HG03025 (cell line): ENCODE results near the gene HPS4.
"Not testable (repeated sequence)": the region's sequence is repeated elsewhere in the genome, so short reads cannot be mapped to it uniquely, and the experiment has no call there.

ENCODE experiments used
- ATAC-seq: cut with Tn5 transposase; IDR thresholded peaks from one replicate; pipeline ENCODE4 v1.9.1; 2021; ENCODE audit warnings: mild to moderate bottlenecking, moderate library complexity; ENCODE audit not compliant: unreplicated experiment, low FRiP score

Gene HPS4

GRCh38 chr22:26445577-26446275 is 37.9 kb downstream of the HPS4 start:
- ATAC-seq, result no peak

GRCh38 chr22:26444777-26445176 is 38.8 kb downstream of the HPS4 start:
- no peak for ATAC-seq

GRCh38 chr22:26443901-26444690 is 39.5 kb downstream of the HPS4 start:
- no peak for ATAC-seq

GRCh38 chr22:26442086-26442756 is 41.4 kb downstream of the HPS4 start:
- ATAC-seq, result no peak

- no peak for ATAC-seq
Observed at GRCh38 chr22:26439559-26439958, 44.0 kb downstream of the HPS4 start.

GRCh38 chr22:26438776-26439175 is 44.8 kb downstream of the HPS4 start:
- not testable (repeated sequence) for ATAC-seq

GRCh38 chr22:26437694-26438392 is 45.7 kb downstream of the HPS4 start:
- ATAC-seq, result no peak

- ATAC-seq, result no peak
Observed at GRCh38 chr22:26436903-26437515, 46.6 kb downstream of the HPS4 start.

- ATAC-seq, result no peak
Observed at GRCh38 chr22:26435327-26436093, 48.1 kb downstream of the HPS4 start.

- ATAC-seq, result no peak
Observed at GRCh38 chr22:26433805-26434204, 49.8 kb downstream of the HPS4 start.

GRCh38 chr22:26432619-26433311 is 50.8 kb downstream of the HPS4 start:
- ATAC-seq, result no peak

GRCh38 chr22:26431261-26431995 is 52.2 kb downstream of the HPS4 start:
- no peak for ATAC-seq

- ATAC-seq, result no peak
Observed at GRCh38 chr22:26430600-26430999, 53.0 kb downstream of the HPS4 start.

GRCh38 chr22:26429458-26430286 is 53.9 kb downstream of the HPS4 start:
- ATAC-seq, result peak; percentile 25

- ATAC-seq, result peak; percentile 63
Observed at GRCh38 chr22:26428515-26429457, 54.8 kb downstream of the HPS4 start, which contains the start of gene ASPHD2. TSS of gene ASPHD2 (plus strand) at chr22:26429260. CDS start at chr22:26433616, 4,356 bp downstream.

- no peak for ATAC-seq
Observed at GRCh38 chr22:26426924-26427323, 56.7 kb downstream of the HPS4 start.
